ENCODE data around the gene PRELID3B. TPM values are rescaled to one million over a fixed set of nuclear protein-coding genes. Genes with fewer than 3 reads are reported as not detected.

PRELID3B gene
- total RNA-seq, 1 experiment from 2014 or later = 196 TPM

DNA sequence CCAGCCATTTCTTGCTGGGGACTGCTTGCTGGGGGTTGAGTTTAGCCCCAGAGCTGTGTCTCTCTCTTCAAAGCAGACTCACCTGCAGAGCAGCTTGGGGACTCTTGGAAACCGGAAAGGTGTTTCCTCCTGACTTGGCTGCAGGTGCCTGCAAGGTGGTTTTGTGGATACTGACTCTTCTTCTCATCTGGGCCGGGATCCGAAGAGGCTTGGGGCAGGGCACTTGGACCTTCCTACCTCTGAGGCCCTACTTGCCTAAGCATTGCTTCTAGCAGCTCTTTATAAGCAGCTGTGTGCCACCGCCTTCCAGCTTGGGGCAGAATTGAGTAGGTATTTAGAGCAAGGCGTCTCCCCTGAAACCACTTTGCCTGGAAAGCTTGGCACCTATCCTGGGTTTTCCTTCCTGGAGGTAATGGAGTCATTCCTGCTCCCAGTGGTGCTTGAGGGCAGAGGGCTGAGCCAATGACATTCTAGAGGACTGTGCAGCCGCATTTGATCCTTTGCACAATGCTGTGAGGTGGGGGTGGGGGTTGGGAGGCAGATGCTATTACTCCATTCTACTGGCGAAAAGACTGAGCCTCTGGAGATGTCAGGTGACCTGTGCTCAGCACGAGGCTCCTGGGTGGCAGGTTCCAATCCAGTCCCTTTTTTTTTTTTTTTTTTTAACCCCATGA, 32.1 kb downstream of the PRELID3B start:
- peak; percentile 61 for DNase-seq (ENCODE audit: low spot score)

GRCh38 chr20:59008715-59009336, 33.8 kb downstream of the PRELID3B start:
- DNase-seq (ENCODE audit: low spot score) = no peak

DNA sequence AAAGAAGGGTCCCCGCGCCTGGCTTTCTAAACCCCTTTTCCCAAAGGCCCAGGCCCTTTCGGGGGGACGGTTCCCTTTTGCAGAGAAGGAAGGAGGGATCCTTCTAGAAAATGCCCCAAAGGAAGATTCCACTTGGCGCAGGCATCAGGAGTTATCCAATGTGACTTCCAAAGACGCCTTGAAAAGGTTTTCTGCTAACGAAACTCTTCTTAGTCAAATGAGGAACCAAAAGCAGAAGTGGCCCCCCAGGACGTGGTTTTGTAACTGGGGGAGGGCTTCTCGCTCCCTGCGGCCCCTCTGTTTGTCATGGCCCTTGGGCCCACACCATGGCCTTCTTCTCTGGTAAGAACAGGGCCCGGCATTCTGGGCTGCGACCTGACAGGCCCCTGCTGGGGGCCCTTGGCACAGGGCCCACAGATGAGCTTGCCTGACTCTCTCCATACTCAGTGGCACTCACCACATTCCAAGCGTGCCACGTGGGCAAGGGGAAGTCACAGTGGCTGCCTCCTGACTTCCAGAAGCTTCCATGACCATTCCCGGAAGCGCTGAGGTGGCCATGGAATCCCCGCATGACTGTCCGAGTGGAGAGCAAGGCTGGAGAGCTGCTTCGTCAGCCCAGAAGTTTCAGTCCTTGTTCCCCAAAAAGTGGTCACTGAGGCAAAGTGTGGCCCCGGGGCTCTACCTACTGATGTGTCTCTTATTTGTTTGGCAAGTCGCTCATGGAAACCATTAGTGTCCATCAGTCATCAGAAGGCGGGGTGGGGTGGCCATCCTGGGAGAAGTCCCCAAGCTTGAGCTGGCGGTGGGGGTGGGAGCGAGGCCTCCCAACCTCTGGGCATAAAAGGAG, 34.7 kb downstream of the PRELID3B start:
- no peak for DNase-seq (ENCODE audit: low spot score)

- peak; percentile 29 for DNase-seq (ENCODE audit: low spot score)
These were observed 35.5 kb downstream of the PRELID3B start, which contains the start of gene CTSZ for GRCh38 chr20:59006864-59007664. CTSZ (minus strand) TSS chr20:59007254; CDS start chr20:59007128, 126 bp downstream.

DNA sequence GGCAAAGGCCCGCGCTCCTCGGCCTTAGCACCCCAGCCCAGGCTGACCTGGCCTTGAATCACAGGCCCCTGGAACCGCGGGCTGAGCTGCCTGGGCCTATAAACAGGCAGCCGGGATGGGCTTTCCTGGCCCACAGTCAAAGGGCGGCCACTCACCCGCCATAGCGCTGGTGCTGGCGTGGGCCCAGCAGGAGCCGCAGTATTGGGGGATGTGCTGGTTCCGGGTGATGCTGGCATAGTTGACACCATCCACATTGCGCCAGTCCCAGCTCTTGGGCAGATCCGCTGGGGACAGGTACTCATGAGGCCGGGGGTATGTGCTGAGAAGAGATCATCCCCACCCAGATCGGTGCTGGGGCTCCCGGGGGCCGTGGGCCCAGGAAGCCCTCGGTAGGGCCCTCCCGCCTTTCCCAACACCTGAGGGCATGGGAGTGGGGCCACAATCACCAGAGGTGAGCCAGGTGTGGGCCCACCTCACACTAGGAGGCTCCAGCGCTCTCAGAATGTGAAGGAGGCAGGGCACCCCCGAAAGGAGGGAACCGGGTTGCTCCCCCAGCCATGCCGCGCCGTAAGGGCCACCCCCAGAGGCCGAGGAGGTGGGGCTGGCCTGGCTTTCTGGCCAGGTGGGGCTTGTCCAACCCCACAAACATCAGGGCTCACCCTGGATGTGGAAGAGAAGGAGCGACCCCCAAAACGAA, 36.3 kb downstream of the PRELID3B start:
- DNase-seq (ENCODE audit: low spot score) = no peak

DNA sequence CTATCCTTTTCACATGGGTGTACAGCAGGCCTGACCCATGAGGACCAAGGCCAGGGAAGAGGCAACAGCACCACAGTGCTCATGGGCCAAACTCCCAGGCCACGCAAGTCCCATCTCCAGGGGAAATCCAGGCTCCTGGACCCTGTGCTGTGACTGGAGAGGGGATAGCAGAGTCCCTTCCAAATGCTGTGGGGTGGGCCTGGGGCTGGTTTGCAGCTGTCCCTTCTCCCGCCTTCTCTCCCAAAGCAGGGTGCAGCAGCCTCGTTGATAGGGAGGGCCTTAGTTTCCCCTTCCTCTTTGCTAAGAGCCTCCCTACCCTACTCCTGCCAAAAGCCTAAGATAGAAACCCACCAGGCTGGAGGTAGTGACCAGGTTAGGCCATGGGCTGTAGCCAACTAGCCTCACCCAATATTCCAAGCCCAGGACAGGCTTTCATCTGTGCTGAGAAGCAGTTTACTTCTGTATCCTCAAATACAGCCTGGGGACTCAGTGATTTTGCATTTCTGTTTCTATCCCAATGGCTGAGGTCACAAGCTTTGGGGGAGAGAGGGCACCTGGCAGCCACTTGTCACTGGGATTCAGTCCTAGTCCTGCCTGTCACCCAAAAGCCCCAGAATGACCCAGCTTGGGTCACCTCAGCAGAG, 36.9 kb downstream of the PRELID3B start:
- DNase-seq (ENCODE audit: low spot score) = no peak

- no peak for DNase-seq (ENCODE audit: low spot score)
These were observed 37.6 kb downstream of the PRELID3B start for GRCh38 chr20:59004763-59005522.

- no peak for DNase-seq (ENCODE audit: low spot score)
These were observed 38.2 kb downstream of the PRELID3B start for GRCh38 chr20:59004493-59004762.

GRCh38 chr20:59003836-59004492, 38.6 kb downstream of the PRELID3B start:
- DNase-seq (ENCODE audit: low spot score) = no peak

DNA sequence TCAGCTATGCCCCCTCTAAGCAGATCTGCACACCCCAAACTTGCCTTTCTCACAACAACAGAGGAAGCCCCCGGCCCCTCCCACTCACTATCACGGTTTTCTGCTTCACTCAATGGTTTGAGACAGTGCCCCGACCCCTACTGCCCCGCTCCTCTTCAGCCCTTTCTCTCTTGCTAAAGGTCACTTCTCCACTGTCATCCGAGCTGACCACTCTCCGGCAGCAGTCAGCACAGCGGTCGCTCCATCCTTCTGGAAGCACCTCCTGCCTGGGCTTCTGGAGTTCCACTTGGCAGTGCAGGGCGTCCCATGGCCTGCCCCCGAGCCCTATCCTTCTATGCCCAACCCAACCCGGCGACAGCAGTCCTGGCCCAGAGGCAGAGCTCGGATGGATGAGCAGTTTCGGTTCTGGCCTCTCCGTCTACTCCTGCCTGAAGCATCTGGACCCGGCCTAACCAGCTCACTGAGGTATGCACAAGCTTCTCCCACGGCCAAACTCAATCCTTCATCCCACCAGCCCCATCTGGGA, 39.6 kb downstream of the PRELID3B start:
- no peak for DNase-seq (ENCODE audit: low spot score)

DNA sequence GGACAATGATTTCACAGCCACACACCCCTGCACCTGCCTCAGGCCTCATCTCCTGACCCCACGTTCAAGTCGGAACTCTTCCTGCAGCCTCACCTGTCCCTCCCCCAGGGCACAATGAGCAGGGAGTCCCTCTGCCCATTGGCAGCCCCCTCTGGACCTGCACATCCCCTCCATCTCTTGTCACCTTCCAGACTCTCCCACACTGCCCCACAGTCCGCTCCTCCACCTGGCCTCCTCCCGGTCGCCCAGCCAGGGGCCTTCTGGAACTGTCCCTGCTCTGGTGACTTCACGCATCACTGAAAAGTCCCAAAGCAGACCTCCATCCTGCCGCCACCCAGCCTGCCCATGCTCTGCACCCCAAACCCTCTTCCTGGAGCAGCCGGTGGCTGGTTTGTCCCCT, 40.2 kb downstream of the PRELID3B start:
- no peak for DNase-seq (ENCODE audit: low spot score)

GRCh38 chr20:59001449-59002171, 41.0 kb downstream of the PRELID3B start:
- DNase-seq (ENCODE audit: low spot score) = no peak

GRCh38 chr20:59001068-59001448, 41.5 kb downstream of the PRELID3B start:
- no peak for DNase-seq (ENCODE audit: low spot score)

DNA sequence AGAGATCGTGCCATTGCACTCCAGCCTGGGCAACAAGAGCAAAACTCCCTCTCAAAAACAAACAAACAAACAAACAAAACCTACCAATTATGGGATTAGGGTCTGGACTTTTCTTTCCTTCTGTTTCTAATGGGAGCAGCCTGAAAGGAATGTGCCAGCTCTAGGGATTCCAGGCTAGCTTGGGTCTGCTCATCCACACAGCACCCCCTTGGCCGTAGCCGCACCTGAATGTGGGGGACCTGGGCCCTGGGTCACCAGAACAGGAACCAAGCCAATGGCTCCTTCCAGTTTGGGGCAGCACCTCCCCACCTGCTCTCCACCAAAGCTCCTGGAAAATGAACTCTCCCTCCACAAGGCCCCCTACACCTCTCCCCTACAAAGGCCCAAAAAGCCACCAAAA, 42.3 kb downstream of the PRELID3B start:
- no peak for DNase-seq (ENCODE audit: low spot score)

DNA sequence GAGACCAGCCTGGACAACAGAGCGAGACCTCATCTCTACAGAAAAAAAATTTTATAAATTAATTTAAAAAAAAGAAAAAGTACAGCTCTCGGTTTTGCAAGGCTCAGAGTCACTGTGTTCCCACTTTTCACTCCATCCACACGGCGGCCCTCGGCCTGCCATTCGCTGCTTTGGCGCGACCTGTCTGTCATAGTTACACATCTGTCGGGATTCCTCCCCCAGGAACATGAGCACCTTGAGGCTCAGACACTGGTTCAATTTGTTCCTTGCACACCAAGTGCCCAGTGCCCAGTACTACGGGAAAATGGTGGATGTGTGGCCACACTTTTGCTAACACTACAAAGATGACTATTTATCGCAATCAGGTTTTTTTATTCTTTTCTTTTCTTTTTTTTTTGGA, 43.9 kb downstream of the PRELID3B start:
- no peak for DNase-seq (ENCODE audit: low spot score)

- DNase-seq (ENCODE audit: low spot score) = no peak
These were observed 45.3 kb downstream of the PRELID3B start for GRCh38 chr20:58997141-58997770.

- DNase-seq (ENCODE audit: low spot score) = no peak
These were observed 46.4 kb downstream of the PRELID3B start for GRCh38 chr20:58996226-58996611.
